ENCODE measurements around the gene TPPP3. TPM values are rescaled to one million over a fixed set of nuclear protein-coding genes. Genes with fewer than 3 reads are reported as not detected.

Gene TPPP3
- total RNA-seq, 4 donors from 2014 or later = 0.54 to 2.3 (median 1.5) TPM

DNA sequence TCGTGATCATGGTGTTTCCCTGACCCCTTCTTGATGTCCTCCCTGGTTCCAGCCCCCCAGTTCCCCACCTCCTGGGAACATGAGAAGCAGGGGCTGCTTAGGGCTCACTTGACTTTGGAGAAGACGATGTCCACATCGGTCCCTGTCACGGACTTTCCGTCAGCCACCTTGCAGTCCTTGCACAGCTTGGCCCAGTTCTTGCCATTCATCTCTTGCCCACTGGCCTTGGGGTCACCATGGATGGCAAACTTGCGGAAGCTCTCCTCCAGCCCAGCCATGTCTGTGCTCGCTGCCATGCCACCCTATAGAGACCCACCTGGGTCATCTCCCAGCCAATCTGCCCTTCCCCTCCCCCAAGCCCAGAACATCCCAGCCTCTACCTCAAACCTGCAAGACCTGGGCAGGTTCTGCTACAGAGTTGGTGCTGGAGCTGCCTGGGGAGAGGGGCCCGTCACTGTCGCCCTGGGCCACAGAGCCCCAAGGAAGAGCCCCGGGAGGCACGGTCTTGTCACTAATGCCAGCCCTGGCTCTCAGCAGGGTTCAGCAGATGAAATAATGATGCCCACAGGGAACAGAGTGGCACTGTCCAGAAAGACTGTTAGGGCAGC is 2.4 kb downstream of the TPPP3 start:
- intact Hi-C loops (cut with DNase I) = no loop called here
- no peak for TF ChIP-seq POLR2A (IDR thresholded peaks at IDR 0.05)
- TF ChIP-seq, protein P1, sequence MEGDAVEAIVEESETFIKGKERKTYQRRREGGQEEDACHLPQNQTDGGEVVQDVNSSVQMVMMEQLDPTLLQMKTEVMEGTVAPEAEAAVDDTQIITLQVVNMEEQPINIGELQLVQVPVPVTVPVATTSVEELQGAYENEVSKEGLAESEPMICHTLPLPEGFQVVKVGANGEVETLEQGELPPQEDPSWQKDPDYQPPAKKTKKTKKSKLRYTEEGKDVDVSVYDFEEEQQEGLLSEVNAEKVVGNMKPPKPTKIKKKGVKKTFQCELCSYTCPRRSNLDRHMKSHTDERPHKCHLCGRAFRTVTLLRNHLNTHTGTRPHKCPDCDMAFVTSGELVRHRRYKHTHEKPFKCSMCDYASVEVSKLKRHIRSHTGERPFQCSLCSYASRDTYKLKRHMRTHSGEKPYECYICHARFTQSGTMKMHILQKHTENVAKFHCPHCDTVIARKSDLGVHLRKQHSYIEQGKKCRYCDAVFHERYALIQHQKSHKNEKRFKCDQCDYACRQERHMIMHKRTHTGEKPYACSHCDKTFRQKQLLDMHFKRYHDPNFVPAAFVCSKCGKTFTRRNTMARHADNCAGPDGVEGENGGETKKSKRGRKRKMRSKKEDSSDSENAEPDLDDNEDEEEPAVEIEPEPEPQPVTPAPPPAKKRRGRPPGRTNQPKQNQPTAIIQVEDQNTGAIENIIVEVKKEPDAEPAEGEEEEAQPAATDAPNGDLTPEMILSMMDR (IDR thresholded peaks at IDR 0.05) = no peak
- H3K27ac ChIP-seq = no peak overlapping the region
- 83 to 96% methylated on average over 7 to 8 of the region's 11 CpGs for WGBS, 2 donors
- no peaks in the 10 kb centered on the region for H3K36me3 ChIP-seq
- H3K4me3 ChIP-seq (replicated peaks in 1 of 3) = no peak overlapping the region
- H3K4me1 ChIP-seq = peaks cover 15 to 42% of the 10 kb centered on the region in 2 donors
- no peaks in the 10 kb centered on the region for H3K9me3 ChIP-seq
- H3K27me3 ChIP-seq = no peaks in the 10 kb centered on the region
- DNase-seq = no peak

DNA sequence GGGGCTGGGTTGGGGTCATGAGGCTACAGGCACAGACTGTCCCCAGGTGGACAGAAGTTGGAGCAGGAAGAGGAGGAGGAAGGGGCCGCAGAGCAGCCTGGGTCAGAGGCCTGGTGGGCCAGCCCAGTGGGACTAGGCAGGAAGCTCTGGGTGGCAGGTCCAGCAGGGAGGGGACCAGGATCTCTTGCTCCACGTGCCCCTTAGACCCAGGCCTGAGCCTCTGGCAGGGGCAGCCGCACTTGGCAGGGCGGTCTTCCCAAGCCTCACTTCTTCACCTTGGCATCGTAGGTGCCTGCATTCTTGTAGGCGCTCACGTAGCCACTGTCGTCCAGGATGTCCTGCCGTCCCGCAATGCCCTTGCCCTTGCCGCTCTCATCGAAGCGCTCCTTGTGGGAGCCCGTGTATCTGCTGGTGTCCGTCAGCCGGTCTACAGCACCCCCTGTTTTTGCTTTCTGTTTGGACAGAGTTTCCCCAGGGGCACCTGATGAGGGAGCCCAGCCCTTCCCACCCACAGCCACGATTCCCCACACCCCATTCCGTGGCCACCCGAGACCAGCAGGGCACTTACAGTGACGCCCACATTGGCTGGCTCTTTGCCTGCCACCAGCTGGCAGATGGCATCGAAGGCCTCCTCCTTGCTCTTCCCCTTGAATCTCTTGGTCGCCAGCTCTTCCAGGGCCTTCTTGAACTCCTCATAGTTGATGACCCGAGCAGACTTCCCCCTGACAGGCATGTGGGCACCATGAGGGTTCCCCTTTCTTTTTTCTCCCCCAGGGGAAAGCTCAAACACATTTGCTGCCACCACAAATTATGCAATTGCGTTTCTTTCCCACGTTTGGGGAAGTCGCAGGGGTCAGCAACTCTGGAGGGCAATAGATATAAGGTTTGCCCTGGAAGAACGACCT is 3.1 kb downstream of the TPPP3 start:
- DNase-seq = no peak
- H3K4me3 ChIP-seq (replicated peaks in 1 of 3) = no peak overlapping the region
- peaks cover 15 to 35% of the 10 kb centered on the region in 2 donors for H3K4me1 ChIP-seq
- no peaks in the 10 kb centered on the region for H3K9me3 ChIP-seq
- H3K36me3 ChIP-seq = no peaks in the 10 kb centered on the region
- TF ChIP-seq, protein P1 (IDR thresholded peaks at IDR 0.05) = no peak
- TF ChIP-seq POLR2A (IDR thresholded peaks at IDR 0.05) = no peak
- no peaks in the 10 kb centered on the region for H3K27me3 ChIP-seq
- intact Hi-C loops (cut with DNase I) = no loop called here
- H3K27ac ChIP-seq = no peak overlapping the region
- 84 to 85% methylated on average over 23 to 27 of the region's 27 CpGs for WGBS, 2 donors

DNA sequence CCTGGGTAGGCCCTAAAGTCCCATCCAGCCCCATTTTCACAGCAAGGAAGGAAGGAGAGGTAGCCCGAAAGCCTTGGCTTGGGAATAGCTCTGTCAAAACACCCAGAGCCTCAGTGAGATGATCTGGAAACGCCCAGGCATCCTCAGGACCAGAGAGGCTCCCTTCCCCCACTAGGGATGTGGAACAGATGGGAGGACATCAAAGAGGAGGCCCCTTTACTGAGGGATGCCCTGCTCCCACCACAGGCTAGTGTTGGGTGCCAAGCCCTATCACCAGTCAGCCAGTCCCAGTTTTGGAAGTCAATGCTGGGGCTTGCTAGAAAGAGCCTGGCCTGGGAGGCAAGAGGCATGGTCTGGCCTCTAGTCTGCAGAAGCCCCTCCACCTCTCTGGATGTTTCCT is 4.7 kb downstream of the TPPP3 start:
- H3K4me1 ChIP-seq = peaks cover 8 to 20% of the 10 kb centered on the region in 2 donors
- no peaks in the 10 kb centered on the region for H3K27me3 ChIP-seq
- WGBS, 2 donors = 63 to 91% methylated on average over 2 of the region's 2 CpGs
- H3K36me3 ChIP-seq = no peaks in the 10 kb centered on the region
- DNase-seq = no peak
- H3K27ac ChIP-seq = no peak overlapping the region
- no peaks in the 10 kb centered on the region for H3K9me3 ChIP-seq
- no peak overlapping the region for H3K4me3 ChIP-seq (replicated peaks in 1 of 3)
- intact Hi-C loops (cut with DNase I) = no loop called here
- no peak for TF ChIP-seq POLR2A (IDR thresholded peaks at IDR 0.05)
- TF ChIP-seq, protein P1 (IDR thresholded peaks at IDR 0.05) = no peak

DNA sequence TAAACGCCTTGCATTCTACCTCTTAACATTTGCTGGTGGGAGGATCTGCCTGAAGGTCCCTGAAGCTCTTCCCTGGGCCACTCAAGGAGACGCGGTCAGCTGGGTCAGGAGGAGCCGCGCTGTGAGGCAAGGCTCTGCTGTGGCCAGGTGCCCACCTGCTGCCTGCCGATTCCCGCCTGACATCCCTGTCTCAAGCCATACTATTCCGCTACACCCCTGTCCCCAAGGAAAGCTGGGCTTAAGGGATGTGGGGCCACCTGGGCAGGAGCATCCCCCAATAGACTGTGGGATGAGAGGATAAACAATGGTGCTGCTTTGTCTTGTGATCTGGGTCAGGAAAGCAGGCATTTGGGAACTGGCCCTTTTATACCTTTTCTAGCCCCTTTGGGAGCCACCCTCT is 5.1 kb downstream of the TPPP3 start:
- H3K27me3 ChIP-seq = no peaks in the 10 kb centered on the region
- TF ChIP-seq POLR2A (IDR thresholded peaks at IDR 0.05) = no peak
- TF ChIP-seq, protein P1 (IDR thresholded peaks at IDR 0.05) = no peak

More for the DNA sequence above, 5.1 kb downstream of the TPPP3 start:
- H3K4me1 ChIP-seq = peaks cover 4 to 16% of the 10 kb centered on the region in 2 donors
- H3K36me3 ChIP-seq = no peaks in the 10 kb centered on the region
- 60 to 66% methylated on average over 8 of the region's 8 CpGs for WGBS, 2 donors
- no peak overlapping the region for H3K4me3 ChIP-seq (replicated peaks in 1 of 3)
- DNase-seq = no peak
- no peaks in the 10 kb centered on the region for H3K9me3 ChIP-seq
- no peak overlapping the region for H3K27ac ChIP-seq
- intact Hi-C loops (cut with DNase I) = no loop called here

All from thyroid gland (tissue), 4 donors.